Psoas muscle (tissue), 8 donors: ENCODE measurements around the gene LRRK1. TPM values are rescaled to one million over a fixed set of nuclear protein-coding genes. Genes with fewer than 3 reads are reported as not detected.

Experiments
- ATAC-seq, 4 donors: fragments of 200-7000 bp; cut with Tn5 transposase; one replicate each; pipeline ENCODE4 v1.9.1; 2020; ENCODE audit warnings: moderate library complexity in 3 of 4, mild to moderate bottlenecking in 2 of 4
- DNase-seq, 2 donors: peaks; one replicate each; pipeline ENCODE4 v3.0.0-alpha.2; 2020
- H3K27ac ChIP-seq: fragments of 200-600 bp; one replicate; pipeline ENCODE4 v1.8.0; 2022
- H3K27me3 ChIP-seq, 3 donors: fragments of 200-600 bp in 1 of 3; one replicate each; pipeline versions ENCODE4 v1.6.1 to v1.8.0; 2013 to 2022; ENCODE audit warnings: low read length in 2 of 3, mild to moderate bottlenecking in 2 of 3, moderate library complexity in 1 of 3; ENCODE audit not compliant: insufficient read depth in 3 of 3
- H3K36me3 ChIP-seq, 2 donors: fragments of 200-600 bp in 1 of 2; one replicate each; pipeline versions ENCODE4 v1.6.1 to v1.8.0; 2013 to 2022; ENCODE audit warnings: low read depth in 1 of 2, mild to moderate bottlenecking in 1 of 2, moderate library complexity in 1 of 2; ENCODE audit not compliant: insufficient read depth in 1 of 2
- H3K4me1 ChIP-seq: fragments of 200-600 bp; one replicate; pipeline ENCODE4 v1.8.0; 2022
- H3K4me3 ChIP-seq: fragments of 200-600 bp; one replicate; pipeline ENCODE4 v1.8.0; 2022; ENCODE audit warnings: mild to moderate bottlenecking
- H3K9me3 ChIP-seq: fragments of 200-600 bp; one replicate; pipeline ENCODE4 v1.8.0; 2022
- WGBS, 3 donors: extraction: QIAGEN DNeasy Blood & Tissue Kit; methylation state at CpG; one replicate each; pipeline versions ENCODE4 v1.1.6 to v1.1.7; 2013; 5-methylcytosine and 5-hydroxymethylcytosine counted together
- intact Hi-C, 2 donors: fragments of 100-400 bp; cut with DNase I; formaldehyde crosslinking; loops; one replicate each; pipeline versions ENCODE4 v1.11.0 to v1.14.2; 2022
- polyA plus RNA-seq, 3 donors: library from polyadenylated mRNA; stranded (reverse); fragments of 200-250 nt; gene quantifications; one replicate each; pipeline ENCODE4 v1.2.3, GENCODE V29; 2013
- total RNA-seq, 4 donors: library from RNA; stranded (reverse); fragmentation: NEBNext Ultra II Directional in 2 of 4; extraction: Animal tissue kit (Norgen Biotek cat#: 25700) in 2 of 4; gene quantifications; one replicate each; pipeline versions ENCODE4 v1.2.1 to v1.2.4, GENCODE V29; 2021 to 2023
- TF ChIP-seq, protein P1 (sequence below): fragments of 200-600 bp; IDR thresholded peaks from one replicate; pipeline ENCODE4 v1.8.0; 2022; ENCODE audit warnings: antibody characterized with exemption
- donor health status: healthy with polysubstance abuse.
- donor health status: DM: no; HTN: no; CAD: no; lungs with moderate emphysema.
- donor health status: Bipolar disorder and iron deficiency.
- donor health status: healthy.
- donor health status: DM: yes; HTN: yes; CAD: no.
- donor health status: DM: no; HTN: no; CAD: no.
- donor health status: DM: no; HTN: no; CAD: no.
- donor health status: DM: yes; HTN: yes; CAD: no.

LRRK1 gene
- total and polyA plus RNA-seq, 7 donors, result 0.91 to 7.6 (median 2.6) TPM

DNA sequence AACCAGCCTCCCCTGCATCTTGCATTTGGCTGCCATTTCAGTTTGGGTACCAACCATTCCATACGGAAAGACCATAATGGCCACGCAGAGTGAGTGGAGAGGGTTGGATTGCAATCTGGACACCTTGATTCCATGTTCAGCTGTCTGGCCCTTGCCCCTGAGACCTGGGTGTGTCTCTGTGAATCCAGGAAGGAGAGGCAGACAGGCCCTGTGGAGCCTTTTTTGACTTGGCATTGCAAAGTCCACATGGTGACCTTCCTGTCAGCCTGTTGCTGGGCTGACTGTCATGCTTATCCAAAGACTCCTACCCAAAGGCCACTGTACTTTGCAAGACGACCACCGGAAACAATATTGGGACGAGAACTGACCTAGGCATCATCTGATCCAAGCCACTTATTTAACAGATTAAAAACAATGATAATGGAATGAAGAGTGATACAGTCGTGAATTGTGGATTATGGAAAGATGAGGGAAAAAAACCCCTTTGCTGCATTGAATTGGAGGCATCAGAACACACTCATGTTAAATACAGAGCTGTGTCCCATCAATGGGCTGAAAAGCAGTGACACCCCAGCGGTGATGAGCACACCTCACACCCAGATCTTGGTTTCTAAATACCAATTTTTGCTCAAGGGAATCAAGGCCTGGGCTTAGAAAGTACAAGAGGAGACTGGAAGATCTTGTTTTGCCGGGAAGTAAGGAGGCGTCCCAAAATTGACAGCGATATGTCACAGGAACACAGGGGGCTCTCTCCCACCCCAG lies 86.0 kb downstream of the LRRK1 start:
- Histone ChIP-seq H3K9me3 (no peaks in the 10 kb centered on the region), H3K27me3 (no peaks in the 10 kb centered on the region), H3K27ac (no peak overlapping the region), H3K4me3 (no peak overlapping the region), H3K36me3 (peaks cover 0 to 2% of the 10 kb centered on the region in 2 donors), H3K4me1 (peaks cover 4% of the 10 kb centered on the region)
- ATAC-seq (no peak), DNase-seq (no peak)
- intact Hi-C loops, result loop anchor here in 1 of 2 donors (10.0 kb wide), 1 partner anchor 660 kb away; the partner anchor contains the start of gene ADAMTS17
- WGBS, 3 donors, result 96 to 98% (median 98%) methylated on average over 10 of the region's 10 CpGs
- TF ChIP-seq, protein P1, sequence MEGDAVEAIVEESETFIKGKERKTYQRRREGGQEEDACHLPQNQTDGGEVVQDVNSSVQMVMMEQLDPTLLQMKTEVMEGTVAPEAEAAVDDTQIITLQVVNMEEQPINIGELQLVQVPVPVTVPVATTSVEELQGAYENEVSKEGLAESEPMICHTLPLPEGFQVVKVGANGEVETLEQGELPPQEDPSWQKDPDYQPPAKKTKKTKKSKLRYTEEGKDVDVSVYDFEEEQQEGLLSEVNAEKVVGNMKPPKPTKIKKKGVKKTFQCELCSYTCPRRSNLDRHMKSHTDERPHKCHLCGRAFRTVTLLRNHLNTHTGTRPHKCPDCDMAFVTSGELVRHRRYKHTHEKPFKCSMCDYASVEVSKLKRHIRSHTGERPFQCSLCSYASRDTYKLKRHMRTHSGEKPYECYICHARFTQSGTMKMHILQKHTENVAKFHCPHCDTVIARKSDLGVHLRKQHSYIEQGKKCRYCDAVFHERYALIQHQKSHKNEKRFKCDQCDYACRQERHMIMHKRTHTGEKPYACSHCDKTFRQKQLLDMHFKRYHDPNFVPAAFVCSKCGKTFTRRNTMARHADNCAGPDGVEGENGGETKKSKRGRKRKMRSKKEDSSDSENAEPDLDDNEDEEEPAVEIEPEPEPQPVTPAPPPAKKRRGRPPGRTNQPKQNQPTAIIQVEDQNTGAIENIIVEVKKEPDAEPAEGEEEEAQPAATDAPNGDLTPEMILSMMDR, result no peak

DNA sequence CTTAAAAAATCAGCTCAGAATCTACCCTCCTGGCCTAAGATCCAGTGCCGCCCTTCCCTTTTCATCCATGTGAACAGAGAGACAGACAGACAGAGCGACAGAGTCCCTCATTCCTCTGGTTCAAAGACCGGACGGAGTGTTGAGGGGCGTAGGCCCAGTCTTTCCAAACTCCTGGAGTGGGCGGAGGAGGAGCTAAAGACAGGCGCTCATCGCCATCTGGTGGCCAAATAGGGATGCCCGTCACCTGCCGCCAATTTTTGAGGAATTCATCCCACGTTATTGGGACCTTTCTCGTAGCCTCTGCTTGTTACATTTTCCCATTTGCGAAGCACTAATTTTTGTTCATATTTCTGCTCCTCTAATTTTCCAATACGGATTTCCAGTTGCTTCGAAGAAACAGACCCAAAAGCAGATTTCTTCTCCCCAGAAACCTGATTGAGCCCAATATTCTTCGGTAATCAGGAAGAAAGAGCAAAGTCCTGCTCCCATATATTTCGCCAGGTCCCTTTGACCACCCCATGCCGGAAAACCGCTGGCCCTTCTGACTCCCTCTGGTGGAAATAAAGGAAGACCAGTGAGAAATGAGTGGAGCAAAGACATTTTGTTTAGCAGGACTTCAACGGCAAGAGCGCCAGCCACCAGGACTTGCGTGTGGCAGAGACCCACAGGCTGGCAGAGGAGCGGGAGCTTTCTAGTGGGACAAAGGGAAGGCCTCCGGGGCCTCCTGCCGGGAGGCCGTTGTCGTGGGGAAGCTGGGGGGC lies 88.0 kb downstream of the LRRK1 start:
- H3K4me3 ChIP-seq, result no peak overlapping the region

DNA sequence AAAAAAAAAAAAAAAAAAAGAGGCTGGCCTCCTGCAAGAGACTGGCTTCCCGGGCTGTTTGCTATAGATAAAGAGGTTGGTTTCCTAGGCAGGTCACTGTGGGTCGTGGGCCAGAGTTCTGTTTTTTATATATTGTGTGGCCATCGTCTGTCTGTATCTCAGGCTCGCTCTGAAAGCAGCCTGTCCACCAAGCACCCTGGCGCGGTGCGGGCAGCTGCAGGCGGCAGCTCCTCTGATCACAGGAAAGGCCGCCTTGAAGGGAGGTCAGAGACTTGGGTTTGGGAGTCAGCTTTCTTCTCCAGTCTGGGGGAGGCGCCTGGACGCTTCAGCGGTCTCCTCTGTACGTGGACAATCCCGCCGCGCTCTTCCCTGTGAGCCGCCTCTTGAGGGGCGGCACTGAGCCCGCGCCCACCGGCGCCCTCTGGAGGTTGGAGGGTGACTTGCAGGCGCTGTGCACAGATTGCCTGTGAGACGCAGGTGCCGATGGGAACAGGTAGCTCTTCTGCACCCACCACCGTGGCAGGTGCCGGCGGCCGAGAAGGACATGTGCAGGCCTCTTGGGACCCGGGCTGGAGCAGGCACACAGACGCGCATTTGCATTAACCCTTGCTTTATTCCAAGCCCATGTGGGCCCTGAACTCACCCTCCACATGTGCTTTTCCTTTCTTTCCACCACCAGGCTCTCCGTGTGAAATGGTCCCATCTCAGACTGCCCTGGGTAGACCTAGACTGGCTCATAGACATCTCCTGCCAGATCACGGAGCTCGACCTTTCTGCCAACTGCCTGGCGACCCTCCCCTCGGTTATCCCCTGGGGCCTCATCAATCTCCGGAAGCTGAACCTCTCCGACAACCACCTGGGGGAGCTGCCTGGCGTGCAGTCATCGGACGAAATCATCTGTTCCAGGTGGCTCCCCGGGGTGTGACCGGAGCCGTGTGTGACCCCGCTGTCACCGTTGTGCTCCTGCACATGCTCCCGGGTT lies 89.3 kb downstream of the LRRK1 start:
- no peak overlapping the region for H3K27ac ChIP-seq
- intact Hi-C loops, result loop anchor here in 1 of 2 donors (1.0 to 10.0 kb wide), 2 partner anchors 90 to 664 kb away; partner anchors contain the start of gene ADAMTS17

More for the DNA sequence above, 88.0 kb downstream of the LRRK1 start:
- H3K27me3 ChIP-seq, result no peaks in the 10 kb centered on the region
- peaks cover 0 to 10% of the 10 kb centered on the region in 2 donors for H3K36me3 ChIP-seq
- ATAC-seq, result peak; percentile 78 to 91 (median 86)
- H3K4me1 ChIP-seq, result peaks cover 4% of the 10 kb centered on the region
- H3K27ac ChIP-seq, result no peak overlapping the region
- WGBS, 3 donors, result 23 to 26% (median 24%) methylated on average over 27 of the region's 27 CpGs
- peak; percentile 74 to 84 for DNase-seq
- H3K9me3 ChIP-seq, result no peaks in the 10 kb centered on the region
- intact Hi-C loops, result loop anchor here (1.0 to 10.0 kb wide), 5 partner anchors 88 to 662 kb away; partner anchors contain the start of genes ADAMTS17 (in 1 of the 2) and LRRK1 (in 1 of the 2)
- TF ChIP-seq, protein P1, result peak; percentile 89

More for the DNA sequence above, 89.3 kb downstream of the LRRK1 start:
- 30 to 35% (median 33%) methylated on average over 45 to 48 of the region's 48 CpGs for WGBS, 3 donors
- Histone ChIP-seq H3K4me1 (peaks cover 4% of the 10 kb centered on the region), H3K36me3 (peaks cover 0 to 13% of the 10 kb centered on the region in 2 donors), H3K27me3 (no peaks in the 10 kb centered on the region), H3K4me3 (peak overlapping the region; percentile 58), H3K9me3 (no peaks in the 10 kb centered on the region)
- ATAC-seq (peak; percentile 81 to 91 (median 88)), DNase-seq (peak; percentile 74 to 86)
- TF ChIP-seq, protein P1, result peak; percentile 85
